PC-9 (cell line): ENCODE data around the gene ACCS.

ENCODE experiments used
- EZH2 ChIP-seq: fragments of 200-600 bp; sonication (generic); IDR thresholded peaks from 2 replicates; pipeline ENCODE4 v1.8.0; 2017; ENCODE audit warnings: antibody characterized with exemption, low read depth
- TF ChIP-seq, protein P1 (sequence below): fragments of 200-600 bp; sonication (generic); conservative IDR thresholded peaks from 2 replicates; pipeline ENCODE4 v1.6.1; 2017; ENCODE audit warnings: mixed run types, antibody characterized with exemption, mild to moderate bottlenecking, moderate library complexity

DNA sequence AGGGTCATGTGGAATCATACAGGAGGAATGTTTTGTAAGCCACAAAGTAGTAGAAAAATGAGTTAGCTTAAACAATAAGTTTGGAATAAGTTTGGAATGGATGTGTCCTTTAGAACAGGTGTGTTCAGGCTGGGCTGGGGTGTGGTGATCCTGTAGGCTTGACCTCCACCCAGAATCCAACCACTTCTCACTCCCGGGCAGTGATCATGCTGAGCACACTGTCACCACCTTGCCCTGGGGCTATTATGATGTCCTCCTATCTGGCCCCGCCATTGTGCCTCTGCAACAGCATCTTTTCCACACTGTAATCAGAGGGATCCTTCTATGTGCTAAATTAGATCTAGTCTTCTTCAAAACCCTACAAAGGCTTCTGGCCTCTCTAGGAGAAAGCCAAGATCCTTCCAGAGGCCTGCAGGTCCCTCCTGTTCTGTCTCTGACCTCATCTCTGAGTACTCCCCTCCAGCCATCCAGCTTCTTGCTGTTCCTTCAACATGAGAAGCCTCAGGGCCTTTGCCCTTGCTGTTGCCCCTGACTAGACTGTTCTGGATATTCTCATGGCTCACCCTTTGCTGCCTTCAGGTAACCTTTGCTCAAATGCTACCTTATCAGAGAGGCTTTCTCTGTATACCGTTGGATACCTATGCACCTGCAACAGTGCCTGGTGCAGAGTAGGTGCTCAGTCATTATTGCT is 37.1 kb upstream of the ACCS start:
- TF ChIP-seq, protein P1, sequence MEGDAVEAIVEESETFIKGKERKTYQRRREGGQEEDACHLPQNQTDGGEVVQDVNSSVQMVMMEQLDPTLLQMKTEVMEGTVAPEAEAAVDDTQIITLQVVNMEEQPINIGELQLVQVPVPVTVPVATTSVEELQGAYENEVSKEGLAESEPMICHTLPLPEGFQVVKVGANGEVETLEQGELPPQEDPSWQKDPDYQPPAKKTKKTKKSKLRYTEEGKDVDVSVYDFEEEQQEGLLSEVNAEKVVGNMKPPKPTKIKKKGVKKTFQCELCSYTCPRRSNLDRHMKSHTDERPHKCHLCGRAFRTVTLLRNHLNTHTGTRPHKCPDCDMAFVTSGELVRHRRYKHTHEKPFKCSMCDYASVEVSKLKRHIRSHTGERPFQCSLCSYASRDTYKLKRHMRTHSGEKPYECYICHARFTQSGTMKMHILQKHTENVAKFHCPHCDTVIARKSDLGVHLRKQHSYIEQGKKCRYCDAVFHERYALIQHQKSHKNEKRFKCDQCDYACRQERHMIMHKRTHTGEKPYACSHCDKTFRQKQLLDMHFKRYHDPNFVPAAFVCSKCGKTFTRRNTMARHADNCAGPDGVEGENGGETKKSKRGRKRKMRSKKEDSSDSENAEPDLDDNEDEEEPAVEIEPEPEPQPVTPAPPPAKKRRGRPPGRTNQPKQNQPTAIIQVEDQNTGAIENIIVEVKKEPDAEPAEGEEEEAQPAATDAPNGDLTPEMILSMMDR: no peak
- no peak for TF ChIP-seq EZH2
